Posterior vena cava (tissue), 2 donors: ENCODE data around the gene SYT14. TPM values are rescaled to one million over a fixed set of nuclear protein-coding genes. Genes with fewer than 3 reads are reported as not detected.
"Not testable (repeated sequence)": the region's sequence is repeated elsewhere in the genome, so short reads cannot be mapped to it uniquely, and the experiment has no call there.

Experiments
- DNase-seq: peaks from one replicate; pipeline ENCODE4 v3.0.0-alpha.2; 2020; ENCODE audit warnings: low spot score
- intact Hi-C, 2 donors: fragments of 100-400 bp; cut with DNase I; formaldehyde crosslinking; loops; one replicate each; pipeline versions ENCODE4 v1.14.1 to v1.14.2; 2022 to 2023
- long read RNA-seq, 2 donors: library from polyadenylated mRNA; unstranded; transcript quantifications; one replicate each; pipeline ENCODE4 v2.0.0, GENCODE V29; 2020 to 2021
- total RNA-seq, 2 donors: library from RNA; stranded (reverse); fragmentation: NEBNext Ultra II Directional; extraction: Animal tissue kit (Norgen Biotek cat#: 25700); gene quantifications; one replicate each; pipeline ENCODE4 v1.2.1, GENCODE V29; 2021
- donor health status: DM: yes; HTN: yes; CAD: no.
- donor health status: DM: yes; HTN: yes; CAD: no.

The SYT14 gene
- total RNA-seq, result not detected
- long read RNA-seq, donor 1, result 0 reads
- long read RNA-seq, donor 2, result 0 reads

DNA sequence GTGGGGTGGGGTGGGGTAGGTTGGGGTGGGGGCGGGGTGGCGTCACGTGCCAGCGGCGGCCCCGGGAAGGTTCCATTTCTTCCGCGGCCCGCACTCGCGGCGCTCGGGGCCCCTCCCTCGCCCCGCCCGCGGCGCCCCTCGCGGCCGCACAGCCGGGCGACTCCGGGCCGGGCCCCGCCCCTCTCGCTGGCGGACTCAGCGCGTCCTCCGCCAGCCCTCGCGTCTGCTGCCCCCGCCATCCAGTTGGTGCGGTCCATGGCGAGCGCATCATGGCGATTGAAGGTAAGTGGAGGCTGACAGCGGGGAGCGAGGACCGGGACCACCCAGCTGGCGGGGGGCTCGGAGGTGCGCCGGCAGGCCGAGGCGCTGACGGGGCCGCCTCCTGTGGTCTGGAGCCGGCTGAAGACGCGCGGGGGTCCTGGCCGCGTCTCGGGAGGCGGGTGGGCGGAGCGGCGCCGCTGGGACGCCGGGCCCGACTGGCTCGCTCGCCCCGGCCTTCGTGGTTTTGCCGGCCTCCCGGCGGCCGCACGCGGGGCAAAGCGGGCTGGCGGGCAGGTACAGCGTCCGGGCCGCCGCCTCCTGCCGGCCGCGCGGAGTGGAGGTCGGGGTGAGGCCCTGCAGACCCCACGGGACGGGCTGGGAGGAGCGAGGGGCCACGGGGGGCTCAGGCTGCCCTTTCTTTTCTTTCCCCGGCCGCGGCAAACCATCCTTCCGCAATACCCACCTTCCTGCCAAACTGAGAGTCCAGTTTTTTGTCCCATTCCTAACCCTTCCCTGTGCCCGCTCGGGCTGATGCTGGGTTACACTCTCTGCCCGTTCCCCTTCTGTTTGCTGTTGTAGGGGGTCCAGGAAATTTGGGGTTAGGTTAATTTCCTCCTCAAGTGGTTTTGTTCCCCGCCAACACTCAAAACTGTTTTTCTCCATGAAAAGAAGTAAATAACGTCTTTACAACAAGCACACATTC is at the start of gene SYT14:
Gene SYT14 (plus strand): TSS at position 222 of the 964 bp plus-strand sequence. CDS start 48 bp downstream, at position 270.
- DNase-seq, result no peak
- intact Hi-C loops, result no loop called here

- intact Hi-C loops, DNase-seq: not testable (repeated sequence)
These were observed 49.5 kb upstream of the SYT14 start for GRCh38 chr1:209888291-209889076.

- intact Hi-C loops, result no loop called here
- peak; percentile 78 for DNase-seq
These were observed 49.0 kb upstream of the SYT14 start for GRCh38 chr1:209889077-209889418.

DNA sequence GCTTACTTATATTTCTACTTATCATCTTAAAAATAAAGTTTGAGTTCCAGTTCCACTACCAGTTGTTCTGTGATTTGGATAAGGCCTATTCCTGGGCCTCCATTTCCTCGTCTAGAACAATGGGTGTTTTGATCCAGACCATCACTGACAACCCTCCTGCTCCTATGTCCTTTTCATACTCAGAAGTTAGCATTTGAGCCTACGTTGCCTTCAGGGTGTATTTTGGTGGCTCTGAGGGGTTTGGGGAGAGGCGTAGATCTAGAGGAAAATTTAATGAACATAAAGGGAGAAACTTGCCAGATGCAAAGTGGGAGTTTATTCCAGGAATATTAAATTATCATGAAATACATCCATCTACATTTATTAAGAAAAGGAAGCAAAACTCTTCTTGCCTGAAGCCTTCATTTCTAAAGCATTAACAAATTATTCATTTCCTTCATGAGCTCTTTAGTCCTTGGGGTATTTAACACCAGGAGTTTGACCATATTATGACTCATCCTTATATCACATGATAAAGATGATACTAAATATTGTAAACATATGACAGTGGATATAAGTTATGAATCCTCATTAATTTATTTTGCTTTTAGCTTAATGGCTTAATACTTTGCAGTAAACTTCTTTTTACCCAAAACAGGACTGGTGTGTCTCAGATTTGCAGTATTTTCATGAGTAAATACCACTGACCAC is 47.2 kb upstream of the SYT14 start:
- no peak for DNase-seq
- intact Hi-C loops, result no loop called here

DNA sequence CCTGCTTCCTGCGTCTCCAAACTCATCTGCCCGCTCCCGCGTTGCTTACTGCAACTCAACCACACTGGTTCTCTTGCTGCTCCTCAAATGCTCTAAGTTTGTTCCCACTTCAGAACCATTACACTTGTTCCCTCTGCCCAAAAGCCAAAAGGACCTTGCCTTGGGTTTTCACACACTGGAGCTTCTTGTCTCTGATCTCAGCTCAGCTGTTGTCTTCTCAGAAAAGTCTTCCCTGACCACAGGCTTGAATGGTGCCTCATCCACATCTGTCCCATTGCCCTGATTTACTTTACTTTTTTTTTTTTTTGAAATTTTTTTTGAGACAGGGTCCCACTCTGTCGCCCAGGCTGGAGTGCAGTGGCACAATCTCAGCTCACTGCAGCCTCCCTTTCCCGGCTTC is 44.3 kb upstream of the SYT14 start:
- DNase-seq, result no peak
- intact Hi-C loops, result no loop called here

DNA sequence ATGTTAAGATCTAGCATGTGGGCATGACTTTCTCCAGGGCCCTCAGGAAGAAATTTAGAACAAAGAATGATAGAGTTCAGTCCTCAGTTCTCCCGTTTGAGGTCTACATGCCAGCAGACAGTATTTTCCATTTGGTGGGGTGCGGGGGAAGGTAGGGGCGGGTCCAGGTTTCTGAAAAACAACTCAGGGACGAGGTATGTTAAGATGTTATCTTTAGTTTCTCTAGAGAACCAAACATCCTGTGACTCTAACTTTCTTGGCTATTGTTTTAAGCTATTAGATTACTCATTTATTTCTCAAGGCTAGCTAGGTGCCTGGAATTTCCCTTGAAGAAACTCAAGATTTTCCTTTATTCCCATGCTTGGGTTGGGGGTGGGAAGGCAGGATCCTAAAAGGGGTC is 42.3 kb upstream of the SYT14 start:
- intact Hi-C loops, result no loop called here
- no peak for DNase-seq

DNA sequence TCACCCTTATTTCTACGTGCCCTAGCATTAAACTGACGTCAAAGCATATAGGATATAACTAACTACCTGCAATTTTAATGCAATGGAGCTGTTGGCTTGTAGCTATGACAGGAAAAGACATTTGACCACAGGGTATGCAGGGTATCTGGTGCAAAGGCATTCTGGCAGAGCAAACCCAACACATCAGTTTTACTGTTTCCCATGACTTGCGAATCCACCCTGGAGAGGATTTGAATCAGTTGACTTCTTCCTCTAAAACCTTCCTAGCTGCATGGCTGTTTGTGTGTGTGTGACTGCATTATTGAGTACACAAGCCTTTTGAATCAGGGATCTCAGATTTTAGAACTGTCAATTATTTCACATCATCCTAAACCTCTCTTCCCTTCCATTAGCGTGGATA is 41.7 kb upstream of the SYT14 start:
- intact Hi-C loops, result no loop called here
- DNase-seq, result no peak

DNA sequence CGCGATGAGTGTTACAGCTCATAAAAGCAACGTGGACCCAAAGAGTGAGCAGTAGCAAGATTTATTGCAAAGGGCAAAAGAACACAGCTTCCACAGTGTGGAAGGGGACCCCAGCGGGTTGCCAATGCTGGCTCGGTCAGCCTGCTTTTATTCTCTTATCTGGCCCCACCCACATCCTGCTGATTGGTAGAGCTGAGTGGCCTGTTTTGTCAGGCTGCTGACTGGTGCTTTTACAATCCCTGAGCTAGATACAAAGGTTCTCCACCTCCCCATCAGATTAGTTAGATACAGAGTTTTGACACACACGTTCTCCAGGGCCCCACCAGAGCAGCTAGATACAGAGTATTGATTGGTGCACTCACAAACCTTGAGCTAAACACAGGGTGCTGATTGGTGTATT is 39.7 kb upstream of the SYT14 start:
- DNase-seq, intact Hi-C loops: not testable (repeated sequence)

GRCh38 chr1:209898851-209899250 is 39.2 kb upstream of the SYT14 start:
- DNase-seq, result peak; percentile 78
- intact Hi-C loops, result not testable (repeated sequence)

DNA sequence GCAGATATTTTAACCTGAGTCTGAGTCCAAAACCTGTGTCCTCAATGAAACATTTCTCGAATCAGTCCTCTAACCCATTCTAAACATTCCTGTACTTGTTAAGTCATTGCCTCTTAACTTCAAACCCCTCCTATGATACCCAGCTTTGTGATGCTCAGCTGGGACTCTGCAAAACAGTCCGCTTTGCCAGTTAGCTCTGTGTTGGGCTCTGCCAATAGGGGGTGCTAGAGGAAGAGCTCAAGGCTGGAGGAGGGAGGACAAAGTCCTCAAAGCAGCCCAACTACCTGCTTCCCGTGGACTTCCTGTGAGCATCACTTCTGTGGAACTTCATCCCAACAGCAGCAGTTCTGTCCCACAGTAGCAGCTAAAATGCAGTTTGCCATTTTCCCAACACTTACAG is 38.1 kb upstream of the SYT14 start:
- intact Hi-C loops, result no loop called here
- DNase-seq, result no peak

DNA sequence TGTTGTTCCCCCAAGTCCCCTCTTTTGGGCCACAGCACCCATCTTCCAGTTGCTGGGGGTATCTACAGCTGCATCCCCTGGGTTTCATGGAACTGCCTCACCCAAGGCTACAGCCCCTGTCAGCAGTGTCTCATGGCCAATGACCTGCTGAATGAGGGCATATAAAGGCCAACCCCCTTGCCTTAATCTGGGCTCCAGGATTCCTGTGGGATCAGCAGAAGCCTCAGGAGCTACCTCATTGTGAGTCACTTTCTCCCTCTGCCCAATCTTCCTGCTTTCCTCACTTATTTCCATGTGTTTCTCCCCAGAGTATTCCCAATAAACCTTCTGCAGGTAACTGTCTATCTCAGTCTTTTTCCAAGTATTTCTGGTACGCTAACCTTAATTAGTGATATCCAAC is 37.3 kb upstream of the SYT14 start:
- no peak for DNase-seq
- intact Hi-C loops, result no loop called here

DNA sequence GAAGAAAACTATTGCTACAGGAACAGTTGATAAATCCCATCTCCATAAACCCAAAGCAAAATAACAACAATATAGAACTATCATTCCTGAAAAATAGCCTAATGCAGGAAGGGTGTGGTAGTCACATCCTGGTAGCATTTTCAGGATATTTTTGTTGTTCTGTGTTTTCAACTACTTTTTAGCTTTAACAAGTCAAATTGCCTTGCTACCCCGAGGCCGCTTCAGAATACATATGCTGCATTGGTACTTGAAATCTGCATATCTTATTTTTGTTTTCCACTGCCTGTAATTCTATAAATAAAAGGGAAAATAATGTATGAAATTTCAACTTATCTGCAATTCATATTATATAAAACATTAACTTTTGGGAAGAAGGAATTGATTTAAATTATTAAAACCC is 36.8 kb upstream of the SYT14 start:
- intact Hi-C loops, result no loop called here
- no peak for DNase-seq

GRCh38 chr1:209904774-209905173 is 33.2 kb upstream of the SYT14 start:
- DNase-seq, intact Hi-C loops: not testable (repeated sequence)

GRCh38 chr1:209911746-209912145 is 26.3 kb upstream of the SYT14 start:
- no peak for DNase-seq
- intact Hi-C loops, result no loop called here

- intact Hi-C loops, result no loop called here
- DNase-seq, result no peak
These were observed 25.7 kb upstream of the SYT14 start for GRCh38 chr1:209912306-209912705.

- intact Hi-C loops, DNase-seq: not testable (repeated sequence)
These were observed 18.4 kb upstream of the SYT14 start for GRCh38 chr1:209919637-209920036.

- DNase-seq, result no peak
- intact Hi-C loops, result no loop called here
These were observed 17.2 kb upstream of the SYT14 start for GRCh38 chr1:209920844-209921243.

- intact Hi-C loops, result no loop called here
- no peak for DNase-seq
These were observed 13.6 kb upstream of the SYT14 start for GRCh38 chr1:209924390-209924789.

DNA sequence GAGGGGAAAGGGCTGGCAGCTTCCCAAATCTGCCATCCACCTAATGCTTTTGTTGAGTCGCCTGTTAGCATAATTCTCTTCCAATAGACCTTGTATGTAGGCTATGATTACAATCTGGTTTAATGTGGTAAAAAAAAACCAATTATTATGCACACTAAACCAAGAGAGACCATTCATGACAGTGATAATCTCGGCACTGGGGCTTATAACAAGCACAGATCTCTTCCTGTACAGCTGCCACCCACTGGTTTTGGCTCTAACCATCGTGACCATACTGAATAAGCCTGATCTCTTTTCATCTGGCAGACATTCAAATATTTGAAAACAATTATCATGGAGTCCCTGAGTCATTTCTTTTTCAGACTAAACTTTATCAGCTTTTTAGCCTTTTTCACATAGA is 12.0 kb upstream of the SYT14 start:
- DNase-seq, result no peak
- intact Hi-C loops, result loop anchor here in 1 of 2 donors (5.0 kb wide), 1 partner anchor 1169 kb away; no protein-coding TSS in a partner anchor

DNA sequence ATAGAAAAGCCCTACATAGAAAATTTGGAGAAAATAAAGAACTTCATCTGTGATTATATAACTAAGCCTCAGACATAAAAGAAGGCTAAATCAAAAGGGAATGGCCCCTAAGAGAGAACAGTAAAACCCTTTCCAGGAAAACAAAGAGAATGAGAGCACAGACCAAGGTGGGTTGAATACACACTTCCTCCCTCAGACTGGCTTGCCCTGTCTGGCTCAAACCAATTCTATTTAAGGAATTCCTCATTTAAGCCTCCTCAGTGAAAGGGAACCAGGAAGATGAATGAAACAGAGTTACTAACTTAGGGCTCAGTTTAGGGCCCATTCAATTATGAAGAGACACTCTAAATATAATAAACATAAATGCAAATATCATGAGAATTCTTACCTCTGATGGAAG is 10.6 kb upstream of the SYT14 start:
- no peak for DNase-seq
- intact Hi-C loops, result loop anchor here in 1 of 2 donors (5.0 kb wide), 1 partner anchor 1170 kb away; no protein-coding TSS in a partner anchor
